ENCODE data around the gene CKB. TPM values are rescaled to one million over a fixed set of nuclear protein-coding genes. Genes with fewer than 3 reads are reported as not detected.

Gene CKB
- total RNA-seq, 1 donor: 5.1 TPM

- no peak for DNase-seq (ENCODE audit: insufficient read length, low spot score, missing footprints)
- Histone ChIP-seq H4K20me1 (ENCODE audit: insufficient read depth, low read length) (peaks cover under 1% of the 10 kb centered on the region), H2AFZ (ENCODE audit: low read length) (no peak overlapping the region), H3K9me3 (ENCODE audit: low read depth, low read length) (no peaks in the 10 kb centered on the region), H3K27ac (ENCODE audit: low read depth, low read length) (no peak overlapping the region), H3K4me1 (ENCODE audit: insufficient read depth, low read length) (peaks cover 16% of the 10 kb centered on the region), H3K36me3 (ENCODE audit: insufficient read depth, low read length) (peaks cover 66% of the 10 kb centered on the region), H3K79me2 (ENCODE audit: insufficient read depth, low read length) (peaks cover 7% of the 10 kb centered on the region), H3K4me3 (ENCODE audit: insufficient read depth, low read length) (no peak overlapping the region), H3K27me3 (ENCODE audit: insufficient read depth, low read length) (no peaks in the 10 kb centered on the region), H3K4me2 (ENCODE audit: insufficient read depth, low read length) (no peak overlapping the region)
- TF ChIP-seq CTCF (IDR thresholded peaks at IDR 0.05; ENCODE audit: extremely low read depth, low read depth, low read length): no peak
These were observed 30.3 kb downstream of the CKB start for GRCh38 chr14:103492156-103492925.

GRCh38 chr14:103491691-103492090, 30.9 kb downstream of the CKB start:
- Histone ChIP-seq H3K27me3 (ENCODE audit: insufficient read depth, low read length) (no peaks in the 10 kb centered on the region), H4K20me1 (ENCODE audit: insufficient read depth, low read length) (peaks cover 2% of the 10 kb centered on the region), H3K79me2 (ENCODE audit: insufficient read depth, low read length) (peaks cover 8% of the 10 kb centered on the region), H3K4me1 (ENCODE audit: insufficient read depth, low read length) (peaks cover 16% of the 10 kb centered on the region), H3K36me3 (ENCODE audit: insufficient read depth, low read length) (peaks cover 68% of the 10 kb centered on the region), H3K27ac (ENCODE audit: low read depth, low read length) (no peak overlapping the region), H3K4me3 (ENCODE audit: insufficient read depth, low read length) (no peak overlapping the region), H3K9me3 (ENCODE audit: low read depth, low read length) (no peaks in the 10 kb centered on the region), H2AFZ (ENCODE audit: low read length) (no peak overlapping the region), H3K4me2 (ENCODE audit: insufficient read depth, low read length) (no peak overlapping the region)
- no peak for TF ChIP-seq CTCF (IDR thresholded peaks at IDR 0.05; ENCODE audit: extremely low read depth, low read depth, low read length)
- no peak for DNase-seq (ENCODE audit: insufficient read length, low spot score, missing footprints)

GRCh38 chr14:103489621-103490020, 33.0 kb downstream of the CKB start:
- H3K36me3 ChIP-seq (ENCODE audit: insufficient read depth, low read length): peaks cover 60% of the 10 kb centered on the region
- H3K27me3 ChIP-seq (ENCODE audit: insufficient read depth, low read length): no peaks in the 10 kb centered on the region
- no peaks in the 10 kb centered on the region for H3K9me3 ChIP-seq (ENCODE audit: low read depth, low read length)
- TF ChIP-seq CTCF (IDR thresholded peaks at IDR 0.05; ENCODE audit: extremely low read depth, low read depth, low read length): no peak
- H3K4me1 ChIP-seq (ENCODE audit: insufficient read depth, low read length): peaks cover 16% of the 10 kb centered on the region
- peak; percentile 22 for DNase-seq (ENCODE audit: insufficient read length, low spot score, missing footprints)
- no peak overlapping the region for H3K4me2 ChIP-seq (ENCODE audit: insufficient read depth, low read length)
- H3K4me3 ChIP-seq (ENCODE audit: insufficient read depth, low read length): no peak overlapping the region
- H3K27ac ChIP-seq (ENCODE audit: low read depth, low read length): peak overlapping the region; percentile 76
- H2AFZ ChIP-seq (ENCODE audit: low read length): no peak overlapping the region
- peaks cover 11% of the 10 kb centered on the region for H3K79me2 ChIP-seq (ENCODE audit: insufficient read depth, low read length)
- peaks cover 2% of the 10 kb centered on the region for H4K20me1 ChIP-seq (ENCODE audit: insufficient read depth, low read length)

- no peak for TF ChIP-seq CTCF (IDR thresholded peaks at IDR 0.05; ENCODE audit: extremely low read depth, low read depth, low read length)
- Histone ChIP-seq H3K36me3 (ENCODE audit: insufficient read depth, low read length) (peaks cover 63% of the 10 kb centered on the region), H3K4me1 (ENCODE audit: insufficient read depth, low read length) (peaks cover 16% of the 10 kb centered on the region), H3K4me2 (ENCODE audit: insufficient read depth, low read length) (peak overlapping the region; percentile 4), H3K27ac (ENCODE audit: low read depth, low read length) (peak overlapping the region; percentile 76), H3K27me3 (ENCODE audit: insufficient read depth, low read length) (no peaks in the 10 kb centered on the region), H2AFZ (ENCODE audit: low read length) (no peak overlapping the region), H3K79me2 (ENCODE audit: insufficient read depth, low read length) (peaks cover 11% of the 10 kb centered on the region), H3K9me3 (ENCODE audit: low read depth, low read length) (no peaks in the 10 kb centered on the region), H3K4me3 (ENCODE audit: insufficient read depth, low read length) (no peak overlapping the region), H4K20me1 (ENCODE audit: insufficient read depth, low read length) (peaks cover 2% of the 10 kb centered on the region)
- DNase-seq (ENCODE audit: insufficient read length, low spot score, missing footprints): peak; percentile 48
These were observed 33.7 kb downstream of the CKB start for GRCh38 chr14:103488960-103489359.
